VCaP (cell line): Measurements from ENCODE around the gene BICDL1.
A peak's percentile ranks its signal among the peaks of the same experiment; 100 is the strongest.
"Not testable (repeated sequence)": the region's sequence is repeated elsewhere in the genome, so short reads cannot be mapped to it uniquely, and the experiment has no call there.

ENCODE experiments used
- H3K27ac ChIP-seq: fragments of 450-650 bp; 2 replicates; pipeline ENCODE4 v1.5.1; 2017
- CTCF ChIP-seq: fragments of 450-650 bp; conservative IDR thresholded peaks from 2 replicates; pipeline ENCODE4 v1.5.1; 2017; ENCODE audit warnings: mild to moderate bottlenecking, moderate library complexity

The BICDL1 gene

GRCh38 chr12:119957135-119957534 lies 31.9 kb upstream of the BICDL1 start:
- no peak for TF ChIP-seq CTCF
- no peak overlapping the region for H3K27ac ChIP-seq

GRCh38 chr12:119959435-119959834 lies 29.6 kb upstream of the BICDL1 start:
- H3K27ac ChIP-seq: peak overlapping the region; percentile 66
- peak; percentile 68 for TF ChIP-seq CTCF

- no peak overlapping the region for H3K27ac ChIP-seq
- no peak for TF ChIP-seq CTCF
Measured at GRCh38 chr12:119964123-119964522, 24.9 kb upstream of the BICDL1 start.

- TF ChIP-seq CTCF: no peak
- H3K27ac ChIP-seq: no peak overlapping the region
Measured at GRCh38 chr12:119964929-119965328, 24.1 kb upstream of the BICDL1 start.

GRCh38 chr12:119980242-119980641 lies 8.8 kb upstream of the BICDL1 start:
- no peak for TF ChIP-seq CTCF
- H3K27ac ChIP-seq: no peak overlapping the region

GRCh38 chr12:119980702-119981101 lies 8.3 kb upstream of the BICDL1 start:
- H3K27ac ChIP-seq: not testable (repeated sequence)

GRCh38 chr12:119989361-119989730 lies 310 bp downstream of the BICDL1 start:
- peak overlapping the region; percentile 95 for H3K27ac ChIP-seq
- TF ChIP-seq CTCF: no peak

- no peak for TF ChIP-seq CTCF
- peak overlapping the region; percentile 95 for H3K27ac ChIP-seq
Measured at GRCh38 chr12:119989731-119990381, 820 bp downstream of the BICDL1 start.
